Ishikawa (cell line): ENCODE results near the gene CAV3.

Experiments used
- CEBPB ChIP-seq: IDR thresholded peaks from 2 replicates; pipeline ENCODE4 v1.6.1; 2012
- EP300 ChIP-seq: IDR thresholded peaks from 2 replicates; pipeline ENCODE4 v1.6.1; 2012; ENCODE audit warnings: borderline replicate concordance
- MAX ChIP-seq: IDR thresholded peaks from 2 replicates; pipeline ENCODE4 v1.6.1; 2012
- TAF1 ChIP-seq: IDR thresholded peaks from 2 replicates; pipeline ENCODE4 v1.6.1; 2012; ENCODE audit warnings: low read depth, mild to moderate bottlenecking
- TCF12 ChIP-seq: IDR thresholded peaks from 2 replicates; pipeline ENCODE4 v1.6.1; 2012; ENCODE audit warnings: low read depth
- USF1 ChIP-seq: IDR thresholded peaks from 2 replicates; pipeline ENCODE4 v1.6.1; 2012
- ZBTB7A ChIP-seq: IDR thresholded peaks from 2 replicates; pipeline ENCODE4 v1.6.1; 2012; ENCODE audit warnings: low read depth
- TF ChIP-seq, protein P1 (sequence below): IDR thresholded peaks from 2 replicates; pipeline ENCODE4 v1.6.1; 2012; ENCODE audit warnings: low read depth, mild to moderate bottlenecking

DNA sequence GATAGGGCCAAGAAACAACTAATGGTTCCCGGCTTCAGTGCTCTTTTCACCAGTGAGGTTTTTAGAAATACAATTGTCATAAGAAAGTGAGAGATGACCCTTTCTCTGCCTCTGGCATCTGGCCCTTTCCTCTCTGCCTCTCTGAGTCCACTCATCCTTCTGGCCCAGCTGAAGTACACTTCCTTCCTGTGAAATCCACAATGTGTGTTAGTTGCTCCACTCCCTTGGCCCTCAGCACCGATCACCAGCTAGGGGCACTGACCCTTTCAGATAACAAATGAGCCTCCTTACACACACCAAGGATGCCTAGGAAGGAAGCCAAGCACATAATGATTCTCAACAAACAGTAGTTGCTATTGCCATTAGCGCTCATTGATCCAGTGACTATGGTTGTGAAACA is 2.9 kb upstream of the CAV3 start:
- TF ChIP-seq EP300 (no peak), CEBPB (no peak), TAF1 (no peak), USF1 (no peak), TCF12 (no peak), MAX (no peak), ZBTB7A (no peak)
- TF ChIP-seq, protein P1, sequence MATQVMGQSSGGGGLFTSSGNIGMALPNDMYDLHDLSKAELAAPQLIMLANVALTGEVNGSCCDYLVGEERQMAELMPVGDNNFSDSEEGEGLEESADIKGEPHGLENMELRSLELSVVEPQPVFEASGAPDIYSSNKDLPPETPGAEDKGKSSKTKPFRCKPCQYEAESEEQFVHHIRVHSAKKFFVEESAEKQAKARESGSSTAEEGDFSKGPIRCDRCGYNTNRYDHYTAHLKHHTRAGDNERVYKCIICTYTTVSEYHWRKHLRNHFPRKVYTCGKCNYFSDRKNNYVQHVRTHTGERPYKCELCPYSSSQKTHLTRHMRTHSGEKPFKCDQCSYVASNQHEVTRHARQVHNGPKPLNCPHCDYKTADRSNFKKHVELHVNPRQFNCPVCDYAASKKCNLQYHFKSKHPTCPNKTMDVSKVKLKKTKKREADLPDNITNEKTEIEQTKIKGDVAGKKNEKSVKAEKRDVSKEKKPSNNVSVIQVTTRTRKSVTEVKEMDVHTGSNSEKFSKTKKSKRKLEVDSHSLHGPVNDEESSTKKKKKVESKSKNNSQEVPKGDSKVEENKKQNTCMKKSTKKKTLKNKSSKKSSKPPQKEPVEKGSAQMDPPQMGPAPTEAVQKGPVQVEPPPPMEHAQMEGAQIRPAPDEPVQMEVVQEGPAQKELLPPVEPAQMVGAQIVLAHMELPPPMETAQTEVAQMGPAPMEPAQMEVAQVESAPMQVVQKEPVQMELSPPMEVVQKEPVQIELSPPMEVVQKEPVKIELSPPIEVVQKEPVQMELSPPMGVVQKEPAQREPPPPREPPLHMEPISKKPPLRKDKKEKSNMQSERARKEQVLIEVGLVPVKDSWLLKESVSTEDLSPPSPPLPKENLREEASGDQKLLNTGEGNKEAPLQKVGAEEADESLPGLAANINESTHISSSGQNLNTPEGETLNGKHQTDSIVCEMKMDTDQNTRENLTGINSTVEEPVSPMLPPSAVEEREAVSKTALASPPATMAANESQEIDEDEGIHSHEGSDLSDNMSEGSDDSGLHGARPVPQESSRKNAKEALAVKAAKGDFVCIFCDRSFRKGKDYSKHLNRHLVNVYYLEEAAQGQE: no peak
